Activated CD4-positive, alpha-beta T cell treated with anti-CD3 and anti-CD28 coated beads for 36 hours (primary cell): Measurements from ENCODE around the gene SAMMSON. TPM values are rescaled to one million over a fixed set of nuclear protein-coding genes. Genes with fewer than 3 reads are reported as not detected.

Experiments
- ATAC-seq: fragments of 200-7000 bp; cut with Tn5 transposase; one replicate; pipeline ENCODE4 v1.10.0; 2021; ENCODE audit warnings: mild to moderate bottlenecking, moderate library complexity
- CTCF ChIA-PET: fragments of 350-600 bp; sonication (Branson Sonifier 250); formaldehyde crosslinking; loops from one replicate; lab custom pipeline; 2021; ENCODE audit warnings: antibody characterized with exemption; lab: Charles Lee
- POLR2A ChIA-PET: fragments of 350-600 bp; sonication (Branson Sonifier 250); formaldehyde crosslinking; loops from one replicate; lab custom pipeline; 2021; ENCODE audit warnings: antibody characterized with exemption, inconsistent platforms; lab: Charles Lee
- DNase-seq: peaks from one replicate; pipeline ENCODE4 v3.0.0-alpha.2; 2020
- H3K27ac Mint-ChIP-seq: one replicate; pipeline ENCODE4 v1.8.0; 2021; ENCODE audit warnings: mixed read lengths
- H3K27me3 Mint-ChIP-seq: one replicate; pipeline ENCODE4 v1.8.0; 2021; ENCODE audit warnings: mixed read lengths
- H3K36me3 Mint-ChIP-seq: one replicate; pipeline ENCODE4 v1.8.0; 2021; ENCODE audit warnings: low read depth, mixed read lengths
- H3K4me1 Mint-ChIP-seq: one replicate; pipeline ENCODE4 v1.8.0; 2021; ENCODE audit warnings: mixed read lengths
- H3K4me3 Mint-ChIP-seq: one replicate; pipeline ENCODE4 v1.8.0; 2021; ENCODE audit warnings: mild to moderate bottlenecking, moderate library complexity, mixed read lengths
- H3K9me3 Mint-ChIP-seq: one replicate; pipeline ENCODE4 v1.8.0; 2021; ENCODE audit warnings: low read depth, mixed read lengths
- intact Hi-C, 2 experiments: fragments of 100-400 bp; cut with DNase I in 1 of 2; cut with micrococcal nuclease in 1 of 2; formaldehyde crosslinking; loops; one replicate each; pipeline versions ENCODE4 v1.14.2 to v1.15.1; 2022 to 2024; cut with DNase I, micrococcal nuclease
- total RNA-seq, 2 experiments: library from RNA; stranded (reverse); gene quantifications; one replicate each; pipeline ENCODE4 v1.2.3, GENCODE V29; 2021

Gene SAMMSON
- total RNA-seq, 2 experiments from 2014 or later, result not detected

DNA sequence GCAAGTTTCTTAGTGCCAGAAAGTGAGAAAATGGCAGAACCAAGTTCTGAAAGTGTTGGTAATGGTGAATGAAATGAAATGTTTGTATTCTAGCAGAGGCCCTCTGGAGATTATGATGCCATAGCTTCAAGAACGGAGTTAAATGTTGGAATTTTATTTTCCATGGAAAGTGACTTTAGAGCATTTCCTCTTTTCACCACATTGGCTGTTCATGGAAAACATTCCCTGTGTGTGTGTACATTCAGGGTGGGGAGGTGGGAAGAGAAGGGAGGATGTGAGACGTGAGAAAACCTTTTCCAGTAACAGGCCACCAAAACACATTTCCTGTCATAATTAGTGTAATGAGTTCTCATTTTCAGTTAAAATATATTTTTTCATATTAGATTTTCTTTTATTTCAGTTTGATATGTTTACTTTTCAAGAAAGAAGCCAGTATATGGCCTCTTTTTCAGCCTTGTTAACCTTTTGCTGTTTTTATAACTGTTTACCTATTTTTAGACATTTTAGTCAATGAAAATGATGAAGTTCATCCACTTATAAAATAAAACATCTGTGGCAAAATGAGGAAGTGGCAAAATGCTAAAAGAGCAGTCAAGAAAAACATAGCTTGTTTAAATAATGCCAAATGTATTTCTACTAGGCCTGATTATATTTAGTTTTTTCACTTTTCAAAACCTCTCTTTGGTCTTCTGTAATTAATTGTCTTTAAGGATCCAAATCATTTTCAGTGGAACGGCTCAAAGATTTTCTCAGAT lies 21.6 kb downstream of the SAMMSON start:
- POLR2A ChIA-PET, result no interaction called here
- Mint-ChIP-seq H3K9me3 (peaks cover 2% of the 10 kb centered on the region), H3K27ac (no peak overlapping the region), H3K36me3 (no peaks in the 10 kb centered on the region), H3K4me1 (no peaks in the 10 kb centered on the region), H3K4me3 (no peak overlapping the region), H3K27me3 (no peaks in the 10 kb centered on the region)
- no peak for DNase-seq
- CTCF ChIA-PET, result no interaction called here
- ATAC-seq, result no peak
- intact Hi-C loops, result no loop called here

DNA sequence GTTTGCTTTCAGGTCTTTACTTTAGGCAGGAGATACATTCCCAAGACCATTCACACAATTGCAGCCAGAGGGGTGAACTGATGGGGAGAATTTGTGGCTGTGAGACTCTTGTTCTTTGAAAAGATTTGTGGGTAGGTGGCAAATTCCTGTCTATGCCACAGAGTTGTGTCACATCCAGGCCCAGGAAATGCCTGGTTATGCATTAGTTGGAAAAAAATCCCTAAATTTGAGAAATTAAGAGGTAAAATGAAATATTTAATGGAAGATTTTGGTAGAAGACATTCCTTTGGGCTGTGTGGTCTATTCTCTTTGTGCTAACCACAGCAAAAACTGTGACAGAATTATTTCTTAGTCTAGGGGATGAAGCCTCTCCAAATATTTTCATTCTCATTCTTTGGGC lies 28.8 kb downstream of the SAMMSON start:
- Mint-ChIP-seq H3K4me1 (no peaks in the 10 kb centered on the region), H3K27me3 (peaks cover 2% of the 10 kb centered on the region), H3K9me3 (no peaks in the 10 kb centered on the region), H3K27ac (no peak overlapping the region), H3K36me3 (no peaks in the 10 kb centered on the region), H3K4me3 (no peak overlapping the region)
- POLR2A ChIA-PET, result no interaction called here
- ATAC-seq, result no peak
- DNase-seq, result no peak
- intact Hi-C loops, result no loop called here
- CTCF ChIA-PET, result no interaction called here

DNA sequence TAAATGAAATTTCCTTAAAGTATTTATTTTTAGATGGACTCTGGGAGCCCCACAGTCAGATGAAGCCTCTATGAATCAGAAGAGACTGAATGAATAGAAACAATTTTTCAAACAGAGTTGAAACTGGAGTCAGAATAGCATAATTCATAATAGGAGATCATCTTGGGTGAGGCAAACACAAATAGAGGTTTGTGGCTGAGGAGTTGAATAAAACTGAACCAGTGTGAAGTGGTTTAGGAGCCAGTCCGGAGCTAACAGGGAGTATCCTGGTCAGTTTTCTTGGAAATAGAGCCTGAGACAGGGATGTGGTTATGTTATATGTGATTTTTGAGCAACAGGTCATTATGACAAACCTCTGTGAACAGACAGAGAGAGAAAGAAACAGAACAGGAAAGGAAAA lies 39.2 kb downstream of the SAMMSON start:
- H3K27me3 Mint-ChIP-seq, result peaks cover 5% of the 10 kb centered on the region
- H3K4me3 Mint-ChIP-seq, result no peak overlapping the region
- intact Hi-C loops, result no loop called here
- CTCF ChIA-PET, result no interaction called here
- ATAC-seq (no peak), DNase-seq (no peak)
- H3K36me3 Mint-ChIP-seq, result no peaks in the 10 kb centered on the region
- H3K4me1 Mint-ChIP-seq, result no peaks in the 10 kb centered on the region
- POLR2A ChIA-PET, result no interaction called here
- no peaks in the 10 kb centered on the region for H3K9me3 Mint-ChIP-seq
- H3K27ac Mint-ChIP-seq, result no peak overlapping the region

DNA sequence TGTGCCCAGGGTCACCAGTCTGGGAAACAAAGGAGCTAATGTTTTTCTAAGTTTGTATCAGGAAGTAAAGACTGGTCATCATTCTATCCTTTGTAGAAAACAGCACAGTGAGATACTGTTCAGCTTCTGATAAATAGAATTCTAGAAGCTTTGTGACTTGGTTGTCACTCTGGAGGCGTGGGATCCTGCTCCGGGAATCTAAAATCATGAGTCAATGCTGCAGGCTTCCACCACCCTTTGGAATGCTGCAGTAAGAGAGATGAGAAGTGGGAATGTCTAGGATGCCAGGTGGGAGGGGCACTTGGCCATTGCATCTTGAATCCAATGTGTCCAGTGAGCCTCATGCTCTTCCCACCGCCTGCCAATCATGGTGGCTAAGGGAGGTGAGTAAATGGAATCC lies 40.9 kb downstream of the SAMMSON start:
- ChIA-PET CTCF (no interaction called here), POLR2A (no interaction called here)
- intact Hi-C loops, result no loop called here
- H3K4me1 Mint-ChIP-seq, result no peaks in the 10 kb centered on the region
- no peaks in the 10 kb centered on the region for H3K9me3 Mint-ChIP-seq
- no peak for DNase-seq
- ATAC-seq, result no peak
- no peaks in the 10 kb centered on the region for H3K36me3 Mint-ChIP-seq
- no peak overlapping the region for H3K4me3 Mint-ChIP-seq
- H3K27ac Mint-ChIP-seq, result no peak overlapping the region
- H3K27me3 Mint-ChIP-seq, result peaks cover 9% of the 10 kb centered on the region

DNA sequence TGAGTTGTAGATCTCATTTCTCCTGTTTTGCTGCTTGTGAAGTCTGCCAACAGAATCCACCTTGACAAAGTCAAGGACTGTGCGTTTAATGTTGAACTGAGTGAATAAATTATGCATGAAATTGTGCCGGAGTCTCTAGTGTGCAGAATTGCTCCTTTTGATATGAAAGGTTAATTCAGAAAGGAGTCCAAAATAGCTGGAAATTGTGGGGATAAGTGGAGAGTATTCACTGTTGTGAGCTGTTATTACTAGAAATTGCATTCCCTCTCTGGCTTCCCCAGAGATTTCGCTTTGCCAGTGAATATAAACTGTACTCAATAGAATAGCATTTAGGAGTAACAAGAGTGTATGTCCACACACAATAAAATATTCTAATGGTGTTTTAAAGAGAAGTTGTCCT lies 43.1 kb downstream of the SAMMSON start:
- Mint-ChIP-seq H3K27ac (no peak overlapping the region), H3K9me3 (no peaks in the 10 kb centered on the region), H3K4me3 (no peak overlapping the region), H3K36me3 (no peaks in the 10 kb centered on the region), H3K27me3 (peaks cover 7% of the 10 kb centered on the region), H3K4me1 (no peaks in the 10 kb centered on the region)
- intact Hi-C loops, result no loop called here
- DNase-seq, result no peak
- ChIA-PET CTCF (no interaction called here), POLR2A (no interaction called here)
- ATAC-seq, result no peak

DNA sequence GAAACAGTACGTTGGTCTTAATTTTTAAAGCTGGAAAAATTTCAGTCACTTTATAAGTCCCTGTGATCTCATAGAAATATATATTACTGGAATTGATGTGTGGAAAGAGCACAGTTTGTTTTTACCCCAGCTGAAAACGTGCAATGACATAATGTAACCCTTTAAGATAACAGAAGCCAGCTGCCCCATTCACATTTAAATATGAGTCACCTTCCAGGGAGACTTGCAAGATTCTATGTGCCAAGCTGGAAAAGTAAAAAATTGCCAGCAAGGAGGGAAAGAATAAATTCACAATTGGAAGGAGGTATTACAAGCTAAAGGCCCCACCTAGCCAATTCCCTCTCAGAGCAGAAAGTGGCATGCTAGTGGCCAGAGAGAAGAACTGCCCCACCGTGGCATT lies 50.2 kb downstream of the SAMMSON start:
- intact Hi-C loops, result no loop called here
- H3K27ac Mint-ChIP-seq, result no peak overlapping the region
- no peak for DNase-seq
- no peaks in the 10 kb centered on the region for H3K36me3 Mint-ChIP-seq
- H3K4me3 Mint-ChIP-seq, result no peak overlapping the region
- no peaks in the 10 kb centered on the region for H3K4me1 Mint-ChIP-seq
- H3K9me3 Mint-ChIP-seq, result no peaks in the 10 kb centered on the region
- peaks cover 10% of the 10 kb centered on the region for H3K27me3 Mint-ChIP-seq
- no peak for ATAC-seq
- CTCF ChIA-PET, result no interaction called here
- POLR2A ChIA-PET, result no interaction called here

DNA sequence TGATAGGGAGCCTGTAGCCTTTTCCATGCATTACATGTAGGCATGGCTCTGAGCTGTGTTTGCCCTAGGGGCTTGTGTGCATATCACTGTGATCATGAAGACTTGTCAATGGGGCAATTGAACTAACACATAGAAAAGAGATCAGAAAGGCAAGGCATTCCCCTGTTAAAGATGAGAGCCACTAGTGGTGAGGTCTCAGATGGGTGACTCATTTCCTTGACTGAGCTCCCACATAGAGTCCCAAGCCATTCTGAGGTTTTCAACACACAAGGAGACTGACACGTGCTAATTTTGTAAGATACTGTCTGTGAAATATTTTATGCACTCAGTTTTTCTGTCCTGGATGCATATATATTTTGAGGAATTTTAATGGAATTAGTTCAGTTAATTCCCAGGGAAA lies 53.8 kb downstream of the SAMMSON start:
- Mint-ChIP-seq H3K27me3 (peaks cover 13% of the 10 kb centered on the region), H3K9me3 (no peaks in the 10 kb centered on the region), H3K4me3 (no peak overlapping the region), H3K4me1 (no peaks in the 10 kb centered on the region), H3K27ac (no peak overlapping the region), H3K36me3 (no peaks in the 10 kb centered on the region)
- POLR2A ChIA-PET, result no interaction called here
- intact Hi-C loops, result no loop called here
- DNase-seq (no peak), ATAC-seq (peak; percentile 75)
- CTCF ChIA-PET, result interaction anchor here (1.0 kb wide), 1 partner anchor 11 kb away, joined by 3 read pairs; no protein-coding TSS in a partner anchor

DNA sequence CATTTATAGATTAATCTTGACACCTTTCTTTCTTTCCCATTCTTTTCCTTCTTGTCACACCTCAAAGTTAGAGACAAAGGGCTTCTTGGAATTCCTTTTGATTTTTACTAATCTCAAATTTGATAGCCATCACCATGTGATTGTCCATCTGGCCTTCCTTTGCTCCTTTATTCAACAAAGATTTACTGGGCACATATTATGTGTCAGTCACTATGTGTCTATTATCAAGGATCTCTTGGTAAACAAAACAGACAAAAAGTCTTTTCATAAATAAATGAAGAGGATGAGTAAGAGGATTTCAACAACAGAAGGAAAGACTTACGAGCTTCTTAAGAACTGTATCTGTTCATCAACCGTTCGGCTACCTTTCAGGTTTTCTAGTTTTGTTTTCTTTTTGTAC lies 56.5 kb downstream of the SAMMSON start:
- intact Hi-C loops, result no loop called here

DNA sequence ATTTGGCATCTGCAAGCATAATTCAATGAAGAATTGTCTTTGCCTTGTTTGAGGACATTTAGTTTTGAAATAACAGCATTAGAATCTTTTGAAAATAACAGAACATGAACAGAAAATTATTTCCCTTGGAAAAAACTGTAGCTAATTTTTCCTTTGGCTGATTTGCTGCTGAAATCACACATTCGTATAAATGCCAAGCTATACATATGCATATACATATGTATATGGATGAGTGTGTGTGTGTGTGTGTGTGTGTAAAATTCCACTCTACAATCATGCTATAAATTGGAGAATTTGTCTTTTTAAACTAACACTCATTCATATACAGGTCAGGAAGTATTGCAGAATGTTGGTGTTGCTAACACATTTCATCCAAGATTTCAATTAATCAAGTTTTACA lies 57.9 kb downstream of the SAMMSON start:
- Mint-ChIP-seq H3K4me3 (no peak overlapping the region), H3K36me3 (no peaks in the 10 kb centered on the region), H3K27me3 (peaks cover 10% of the 10 kb centered on the region), H3K27ac (no peak overlapping the region), H3K4me1 (no peaks in the 10 kb centered on the region), H3K9me3 (no peaks in the 10 kb centered on the region)
- intact Hi-C loops, result no loop called here
- no peak for DNase-seq
- no peak for ATAC-seq
- POLR2A ChIA-PET, result no interaction called here
- CTCF ChIA-PET, result interaction anchor here (0.7 kb wide), 1 partner anchor 1137 kb away, joined by 3 read pairs; no protein-coding TSS in a partner anchor

More for the DNA sequence above, 56.5 kb downstream of the SAMMSON start:
- ATAC-seq (no peak), DNase-seq (no peak)
- H3K27me3 Mint-ChIP-seq, result peaks cover 10% of the 10 kb centered on the region
- no peaks in the 10 kb centered on the region for H3K9me3 Mint-ChIP-seq
- CTCF ChIA-PET, result no interaction called here
- POLR2A ChIA-PET, result no interaction called here
- H3K4me3 Mint-ChIP-seq, result no peak overlapping the region
- no peak overlapping the region for H3K27ac Mint-ChIP-seq
- no peaks in the 10 kb centered on the region for H3K36me3 Mint-ChIP-seq
- no peaks in the 10 kb centered on the region for H3K4me1 Mint-ChIP-seq

DNA sequence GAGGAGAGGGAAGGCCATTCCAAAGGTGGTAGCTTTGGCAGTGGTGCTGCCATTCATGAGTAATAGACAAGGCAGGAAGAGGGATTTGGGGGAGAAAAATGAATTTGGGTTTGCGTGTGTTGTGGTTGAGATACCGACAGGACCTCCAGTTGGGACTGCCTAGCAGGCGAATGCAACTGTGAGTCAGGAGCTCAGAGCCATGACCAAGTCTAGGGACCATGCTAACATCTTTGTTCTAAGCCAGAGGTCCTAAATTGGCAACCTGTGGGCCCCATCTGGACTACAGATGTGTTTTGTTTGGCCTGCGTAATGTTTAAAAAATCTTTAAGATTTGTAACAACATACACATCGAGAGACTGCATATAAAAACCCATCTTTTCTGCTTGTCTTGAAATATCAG lies 61.6 kb downstream of the SAMMSON start:
- Mint-ChIP-seq H3K27ac (no peak overlapping the region), H3K9me3 (no peaks in the 10 kb centered on the region), H3K36me3 (no peaks in the 10 kb centered on the region), H3K27me3 (no peaks in the 10 kb centered on the region), H3K4me3 (no peak overlapping the region), H3K4me1 (no peaks in the 10 kb centered on the region)
- ATAC-seq, result no peak
- DNase-seq, result no peak
- CTCF ChIA-PET, result interaction anchor here (0.7 kb wide), 1 partner anchor 1587 kb away, joined by 3 read pairs; no protein-coding TSS in a partner anchor
- POLR2A ChIA-PET, result no interaction called here
- intact Hi-C loops, result loop anchor here (5.0 to 10.0 kb wide), 3 partner anchors 294 to 1594 kb away; no protein-coding TSS in a partner anchor

DNA sequence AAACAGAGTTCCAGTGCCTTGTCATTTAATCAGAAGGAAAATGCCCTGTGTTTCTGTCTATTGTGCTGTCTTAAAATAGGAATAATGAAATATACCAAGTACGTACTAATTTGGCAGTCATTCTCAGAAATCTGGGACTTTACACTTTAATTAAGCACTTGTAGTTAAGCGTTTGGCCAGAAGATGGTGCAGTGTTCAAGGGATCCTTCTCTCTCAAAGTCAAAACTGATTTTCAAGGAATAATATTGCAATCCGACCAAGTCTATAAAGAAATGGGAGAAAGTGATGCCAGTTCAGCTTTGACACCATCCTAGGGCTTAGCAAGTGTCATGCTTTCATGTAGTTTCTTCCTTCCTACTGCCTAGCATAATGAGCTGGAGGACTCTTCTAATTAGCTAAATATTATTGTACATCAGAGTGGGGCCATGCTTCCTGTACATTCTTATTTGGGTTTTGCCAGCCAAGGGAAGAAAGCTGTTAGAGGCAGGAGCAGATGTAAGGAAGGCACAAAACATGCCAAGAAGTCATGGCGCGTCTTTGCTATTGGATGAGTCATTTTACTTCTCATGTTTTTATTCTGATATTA lies 64.8 kb downstream of the SAMMSON start:
- no peaks in the 10 kb centered on the region for H3K36me3 Mint-ChIP-seq
- H3K27me3 Mint-ChIP-seq, result peaks cover 6% of the 10 kb centered on the region
- ChIA-PET POLR2A (no interaction called here), CTCF (interaction anchor here (0.6 to 1.7 kb wide), 9 partner anchors 8 to 1617 kb away, joined by 3 to 5 read pairs (median 3); no protein-coding TSS in a partner anchor)
- H3K4me1 Mint-ChIP-seq, result no peaks in the 10 kb centered on the region
- peak; percentile 15 for DNase-seq
- no peak overlapping the region for H3K4me3 Mint-ChIP-seq
- no peaks in the 10 kb centered on the region for H3K9me3 Mint-ChIP-seq
- no peak overlapping the region for H3K27ac Mint-ChIP-seq
- peak; percentile 33 for ATAC-seq
- intact Hi-C loops, result loop anchor here (1.0 to 10.0 kb wide), 4 partner anchors 291 to 1591 kb away; no protein-coding TSS in a partner anchor
